IPS-18a (cell line): Measurements from ENCODE around the gene RP2.

ENCODE experiments used
- H3K27ac ChIP-seq: one replicate; pipeline ENCODE4 v1.5.1; 2013; ENCODE audit warnings: low read length
- H3K27me3 ChIP-seq: one replicate; pipeline ENCODE4 v1.6.1; 2013; ENCODE audit warnings: mild to moderate bottlenecking, low read length; ENCODE audit not compliant: control insufficient read depth, insufficient read depth
- H3K36me3 ChIP-seq: one replicate; pipeline ENCODE4 v1.6.1; 2013; ENCODE audit warnings: low read depth, low read length; ENCODE audit not compliant: control insufficient read depth
- H3K4me1 ChIP-seq: one replicate; pipeline ENCODE4 v1.6.1; 2013; ENCODE audit warnings: low read depth, low read length; ENCODE audit not compliant: control insufficient read depth
- H3K4me3 ChIP-seq: one replicate; pipeline ENCODE4 v1.5.1; 2013; ENCODE audit warnings: low read length
- H3K9ac ChIP-seq: one replicate; pipeline ENCODE4 v1.6.1; 2013; ENCODE audit warnings: mild to moderate bottlenecking, low read length, moderate library complexity
- H3K9me3 ChIP-seq: one replicate; pipeline ENCODE4 v1.6.1; 2013; ENCODE audit warnings: low read depth, low read length; ENCODE audit not compliant: control insufficient read depth

Gene RP2

DNA sequence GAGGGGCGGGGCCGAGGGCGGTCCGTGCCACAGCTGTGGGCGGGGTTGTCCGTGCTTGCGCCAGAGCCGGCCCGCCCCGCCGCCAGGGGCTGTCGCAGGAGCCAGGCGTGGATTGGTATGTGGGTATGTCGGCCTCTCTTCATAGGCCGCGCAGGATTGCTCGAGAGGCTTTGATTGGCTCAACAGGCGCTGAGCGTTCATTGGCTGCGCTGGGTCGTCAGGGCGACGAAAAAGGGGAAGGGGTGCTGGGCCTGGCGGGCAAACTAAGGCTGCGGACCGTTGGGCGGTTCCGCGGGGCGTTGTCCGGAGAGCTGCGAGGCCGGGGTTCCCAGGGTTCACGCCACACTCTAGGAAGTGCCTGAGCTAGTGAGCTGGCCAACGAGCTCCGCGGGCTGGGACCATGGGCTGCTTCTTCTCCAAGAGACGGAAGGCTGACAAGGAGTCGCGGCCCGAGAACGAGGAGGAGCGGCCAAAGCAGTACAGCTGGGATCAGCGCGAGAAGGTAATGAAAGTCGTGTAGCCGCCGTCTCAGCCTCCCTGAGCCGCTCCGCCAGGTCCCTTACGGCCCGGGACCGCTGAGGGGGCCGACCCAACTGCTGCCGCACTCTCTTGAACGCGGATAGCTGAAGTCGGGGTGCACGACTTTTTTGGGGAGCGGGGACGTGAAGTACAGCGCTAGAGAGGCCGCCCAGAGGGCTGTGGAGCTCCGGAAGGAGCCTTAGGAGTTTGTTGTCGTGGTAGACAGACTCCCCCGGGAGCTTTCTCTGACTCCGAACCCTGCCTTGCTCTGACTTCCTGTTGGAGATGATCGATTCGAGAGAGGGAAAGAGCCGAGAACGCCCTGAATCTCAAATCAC is at the start of gene RP2:
Gene RP2, plus strand, starts transcription at position 343 of the 857 bp plus-strand sequence. Its CDS starts 58 bp downstream, at position 401.
- peaks cover 6% of the 10 kb centered on the region for H3K4me1 ChIP-seq
- H3K36me3 ChIP-seq: no peaks in the 10 kb centered on the region
- H3K27me3 ChIP-seq: no peaks in the 10 kb centered on the region
- peak within 1 kb of the TSS; percentile 81 for H3K4me3 ChIP-seq
- peak within 1 kb of the TSS; percentile 58 for H3K9ac ChIP-seq
- H3K9me3 ChIP-seq: no peaks in the 10 kb centered on the region
- no peak within 1 kb of the TSS for H3K27ac ChIP-seq

DNA sequence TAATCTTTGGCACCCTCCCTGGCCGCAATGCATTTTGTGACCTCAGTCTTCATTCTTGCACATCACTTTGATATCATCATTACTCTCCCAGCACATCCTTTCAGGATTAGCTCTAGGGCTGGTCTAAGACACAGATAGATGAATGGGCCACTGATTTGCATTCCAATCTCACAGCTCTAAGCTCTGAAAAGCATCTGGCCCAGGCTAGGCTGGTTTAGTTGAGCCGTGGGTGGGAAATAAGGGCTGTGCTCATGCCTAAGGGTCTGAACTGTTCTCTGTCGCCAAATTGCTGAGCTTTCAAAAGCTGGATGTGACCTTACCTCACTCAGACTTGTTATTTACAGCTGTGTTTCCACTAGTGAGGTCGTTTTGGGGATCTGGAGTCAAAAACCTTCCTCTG is 47.9 kb upstream of the RP2 start:
- H3K9ac ChIP-seq: no peak overlapping the region
- no peak overlapping the region for H3K27ac ChIP-seq

DNA sequence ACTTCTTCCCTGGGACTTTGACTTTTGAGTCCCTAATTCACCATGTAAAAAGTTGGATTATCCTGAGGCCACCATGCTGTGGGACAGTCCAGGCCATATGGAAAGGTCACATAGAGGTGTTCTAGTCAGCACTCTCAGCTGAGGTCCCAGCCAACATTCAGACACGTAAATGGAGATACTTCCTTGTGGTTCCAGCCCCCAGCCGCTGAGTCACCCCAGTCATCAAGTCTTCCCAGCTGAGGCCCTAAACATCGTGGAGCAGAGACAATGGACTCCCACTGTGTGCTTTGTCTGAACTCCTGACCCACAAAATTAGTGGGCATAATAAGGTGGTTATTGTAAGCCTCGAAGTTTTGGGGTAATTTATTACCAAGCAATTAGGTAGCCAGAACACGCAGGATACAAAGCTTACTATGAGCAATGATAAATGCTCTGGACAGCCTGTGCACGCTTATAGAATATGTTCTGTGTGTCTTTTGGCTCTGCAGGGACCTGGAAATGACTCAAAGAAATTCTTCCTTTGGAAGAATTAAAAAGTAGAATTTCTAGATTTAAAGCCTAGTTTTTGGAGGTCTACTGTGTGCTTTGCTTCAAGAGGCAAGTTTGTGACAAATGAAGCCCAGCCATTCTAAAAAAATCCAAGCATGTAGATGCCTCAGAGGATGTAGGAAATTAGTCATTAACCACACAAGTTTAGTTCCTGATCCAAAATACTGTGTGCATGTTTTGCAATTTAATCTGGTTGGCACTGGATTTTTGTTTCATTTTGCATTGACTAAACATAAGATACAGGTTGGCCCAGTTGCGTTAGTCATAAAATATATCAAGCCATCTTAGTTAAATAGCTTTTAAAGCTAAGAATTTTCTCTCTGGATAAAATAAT is 44.7 kb upstream of the RP2 start:
- Histone ChIP-seq H3K27ac (no peak overlapping the region), H3K9ac (no peak overlapping the region), H3K9me3 (peaks cover 6% of the 10 kb centered on the region), H3K4me3 (no peak overlapping the region), H3K4me1 (peaks cover 6% of the 10 kb centered on the region), H3K36me3 (no peaks in the 10 kb centered on the region), H3K27me3 (no peaks in the 10 kb centered on the region)

More for the DNA sequence above, 47.9 kb upstream of the RP2 start:
- Histone ChIP-seq H3K27me3 (no peaks in the 10 kb centered on the region), H3K36me3 (no peaks in the 10 kb centered on the region), H3K9me3 (peaks cover 14% of the 10 kb centered on the region), H3K4me3 (no peak overlapping the region), H3K4me1 (peaks cover 6% of the 10 kb centered on the region)

DNA sequence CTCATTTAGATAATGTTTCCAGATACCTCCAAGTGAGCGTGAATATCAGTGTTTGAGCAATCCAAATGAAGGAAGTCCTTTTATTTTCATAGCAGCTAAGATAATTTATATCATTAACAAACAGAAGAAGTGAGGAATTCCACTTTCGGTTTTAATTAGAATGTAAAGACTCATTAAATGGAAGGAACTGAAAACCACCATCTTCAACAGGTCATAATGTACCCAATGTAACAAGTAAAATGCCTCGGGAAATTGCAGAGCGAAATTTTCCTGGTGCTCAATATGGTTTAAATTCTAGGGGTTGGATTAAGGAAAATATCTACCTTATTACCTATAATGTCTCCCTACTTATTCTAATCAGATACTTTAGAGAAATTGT is 44.0 kb upstream of the RP2 start:
- Histone ChIP-seq H3K27ac (no peak overlapping the region), H3K4me1 (peaks cover 6% of the 10 kb centered on the region), H3K4me3 (no peak overlapping the region), H3K9ac (no peak overlapping the region), H3K27me3 (no peaks in the 10 kb centered on the region), H3K9me3 (peaks cover 6% of the 10 kb centered on the region), H3K36me3 (no peaks in the 10 kb centered on the region)

DNA sequence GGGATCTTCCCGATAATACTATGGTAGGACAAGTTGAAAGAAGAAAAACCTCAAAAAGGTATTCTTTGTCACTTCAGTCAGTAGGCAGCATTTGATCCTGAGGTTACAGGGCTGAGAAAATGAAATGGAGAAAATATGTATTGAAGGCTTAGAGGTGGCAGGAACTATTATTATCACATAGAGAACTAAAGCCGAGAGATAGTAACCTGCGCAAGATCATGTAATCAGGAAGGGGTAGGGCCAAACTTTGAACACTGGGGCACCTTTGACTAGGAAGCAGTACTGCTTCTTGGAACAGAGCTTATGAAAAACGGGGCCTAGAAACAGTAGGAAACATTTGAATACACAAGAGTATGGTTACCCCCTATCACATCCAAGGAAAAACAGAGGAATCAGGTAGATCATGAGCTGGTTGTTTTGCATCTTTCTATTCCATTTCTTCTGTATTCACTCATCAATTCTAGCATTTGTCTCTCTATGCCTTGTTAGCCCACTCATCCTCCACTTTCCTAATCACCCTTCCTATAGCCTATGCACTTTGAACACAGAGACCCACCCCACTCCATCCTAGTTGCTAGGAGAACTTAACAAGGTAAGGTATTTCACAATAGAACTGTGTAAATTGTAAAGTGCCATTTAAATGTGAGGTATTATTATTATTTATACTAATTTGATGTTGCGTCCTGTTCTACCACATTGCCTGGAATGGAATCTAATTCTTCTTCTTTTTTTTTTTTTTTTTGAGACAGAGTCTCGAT is 43.3 kb upstream of the RP2 start:
- Histone ChIP-seq H3K9ac (no peak overlapping the region), H3K9me3 (peaks cover 4% of the 10 kb centered on the region), H3K36me3 (no peaks in the 10 kb centered on the region), H3K27me3 (no peaks in the 10 kb centered on the region), H3K27ac (no peak overlapping the region), H3K4me1 (peaks cover 6% of the 10 kb centered on the region), H3K4me3 (no peak overlapping the region)

DNA sequence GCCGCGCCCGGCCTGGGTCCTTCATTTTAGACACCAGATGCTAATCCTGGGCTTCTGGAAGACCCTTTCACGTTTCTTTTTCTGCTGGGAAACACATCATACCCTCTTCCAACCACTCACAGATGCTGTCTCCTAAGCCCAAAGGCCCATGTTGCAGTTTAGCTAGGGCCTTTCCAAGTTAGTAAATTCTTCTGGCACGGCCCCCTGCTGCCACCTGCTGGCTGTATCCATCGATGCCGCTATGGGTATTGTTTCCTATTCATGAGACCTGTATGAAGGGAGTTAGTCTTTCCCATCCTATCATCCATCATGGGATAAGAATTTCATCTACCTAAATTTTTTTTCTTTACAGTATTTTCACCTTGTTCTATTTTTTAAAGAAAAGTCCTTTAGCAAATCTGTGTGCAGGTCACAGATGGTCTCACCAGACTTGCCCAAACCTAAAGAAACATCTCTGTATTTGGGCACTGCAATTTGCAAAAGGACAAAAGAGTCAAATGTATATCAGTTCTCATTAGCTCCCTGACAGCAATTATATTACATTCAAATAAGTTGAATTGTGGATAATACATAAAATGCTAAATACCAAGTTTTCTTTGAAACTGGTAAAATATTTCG is 40.2 kb upstream of the RP2 start:
- Histone ChIP-seq H3K9me3 (peaks cover 4% of the 10 kb centered on the region), H3K9ac (no peak overlapping the region), H3K27ac (no peak overlapping the region), H3K4me1 (no peaks in the 10 kb centered on the region), H3K4me3 (no peak overlapping the region), H3K36me3 (no peaks in the 10 kb centered on the region), H3K27me3 (no peaks in the 10 kb centered on the region)

DNA sequence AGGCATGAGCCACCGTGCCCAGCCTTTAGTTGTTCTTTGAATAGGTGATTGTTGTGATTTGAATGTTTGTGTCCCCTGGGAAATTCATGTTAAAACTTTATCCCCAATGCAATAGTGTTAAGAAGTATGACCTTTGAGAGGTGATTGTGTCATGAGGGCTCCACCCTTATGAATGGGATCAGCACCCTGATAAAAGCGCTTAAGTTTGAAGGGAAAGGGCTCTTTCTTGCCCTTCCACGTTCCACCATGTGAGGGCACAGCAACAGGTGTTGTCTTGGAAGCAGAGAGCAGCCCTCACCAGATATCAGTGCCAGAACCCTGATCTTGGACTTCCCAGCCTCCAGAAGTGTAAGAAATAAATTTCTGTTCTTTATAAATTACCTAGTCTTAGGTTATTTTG is 33.7 kb upstream of the RP2 start:
- Histone ChIP-seq H3K4me1 (no peaks in the 10 kb centered on the region), H3K9me3 (peaks cover 4% of the 10 kb centered on the region), H3K4me3 (no peak overlapping the region), H3K27me3 (no peaks in the 10 kb centered on the region), H3K27ac (no peak overlapping the region), H3K36me3 (no peaks in the 10 kb centered on the region), H3K9ac (no peak overlapping the region)

DNA sequence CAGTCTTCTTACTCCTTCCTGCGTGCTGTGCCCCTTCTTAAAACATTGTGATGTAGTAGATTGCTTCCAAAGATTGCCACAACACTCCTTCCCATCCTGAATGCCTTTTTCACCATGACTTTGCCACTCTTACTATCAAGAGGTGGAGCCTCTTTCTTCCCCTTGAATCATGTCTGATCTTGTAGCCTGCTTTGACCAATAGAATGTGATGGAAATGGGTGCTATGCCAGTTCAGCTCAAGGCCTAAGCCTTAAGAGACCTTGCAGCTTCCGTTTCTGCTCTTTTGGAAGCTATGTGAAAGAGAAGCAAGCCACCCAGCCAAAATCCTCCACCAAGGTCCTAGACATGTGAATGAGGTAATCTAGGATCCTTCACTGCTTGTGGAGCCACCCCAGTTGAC is 31.6 kb upstream of the RP2 start:
- H3K9me3 ChIP-seq: no peaks in the 10 kb centered on the region
- no peak overlapping the region for H3K4me3 ChIP-seq
- no peak overlapping the region for H3K27ac ChIP-seq
- no peak overlapping the region for H3K9ac ChIP-seq
- H3K27me3 ChIP-seq: no peaks in the 10 kb centered on the region
- H3K4me1 ChIP-seq: no peaks in the 10 kb centered on the region
- no peaks in the 10 kb centered on the region for H3K36me3 ChIP-seq

DNA sequence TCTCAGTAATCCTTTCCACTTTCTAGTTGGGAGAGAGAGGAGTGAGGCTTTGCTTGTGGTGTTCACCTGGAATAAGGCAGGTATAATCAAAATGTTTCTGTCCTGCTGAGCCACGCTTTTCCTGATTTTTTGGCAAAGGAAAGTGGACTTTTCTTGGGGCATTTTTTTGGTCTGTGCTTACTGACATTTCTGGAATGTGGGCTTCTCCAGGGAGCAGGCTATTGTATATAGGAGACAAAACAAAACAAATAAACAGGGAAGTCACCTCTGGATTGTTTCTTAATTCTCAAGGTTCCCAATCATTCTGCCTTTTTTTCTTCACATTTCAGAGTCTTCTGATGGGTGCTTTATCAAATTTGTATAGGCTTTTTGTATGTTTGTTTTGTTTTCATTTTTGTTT is 25.7 kb upstream of the RP2 start:
- Histone ChIP-seq H3K36me3 (no peaks in the 10 kb centered on the region), H3K27me3 (no peaks in the 10 kb centered on the region), H3K9me3 (peaks cover 8% of the 10 kb centered on the region), H3K4me3 (no peak overlapping the region), H3K27ac (no peak overlapping the region), H3K9ac (no peak overlapping the region), H3K4me1 (no peaks in the 10 kb centered on the region)

DNA sequence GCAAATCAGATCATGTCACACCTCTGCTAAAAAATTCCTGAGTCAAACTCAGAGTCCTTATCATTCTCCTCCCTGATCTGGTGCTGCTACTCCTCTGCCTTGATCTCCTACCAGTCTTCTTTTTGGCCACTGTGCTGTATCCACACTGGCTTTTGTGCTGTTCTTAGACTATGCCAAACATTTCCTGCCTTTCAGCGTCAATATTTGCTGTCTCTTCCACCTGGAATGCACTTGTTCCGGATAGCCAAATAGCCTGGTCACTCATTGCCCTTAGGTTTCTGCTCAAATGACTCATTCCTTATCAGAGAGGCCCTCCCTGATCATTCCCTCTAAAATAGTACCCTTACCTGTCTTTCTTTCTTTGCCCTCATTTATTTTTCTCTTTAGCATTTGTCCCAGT is 24.4 kb upstream of the RP2 start:
- Histone ChIP-seq H3K27me3 (no peaks in the 10 kb centered on the region), H3K9ac (no peak overlapping the region), H3K36me3 (no peaks in the 10 kb centered on the region), H3K4me3 (no peak overlapping the region), H3K4me1 (no peaks in the 10 kb centered on the region), H3K9me3 (peaks cover 8% of the 10 kb centered on the region), H3K27ac (no peak overlapping the region)

DNA sequence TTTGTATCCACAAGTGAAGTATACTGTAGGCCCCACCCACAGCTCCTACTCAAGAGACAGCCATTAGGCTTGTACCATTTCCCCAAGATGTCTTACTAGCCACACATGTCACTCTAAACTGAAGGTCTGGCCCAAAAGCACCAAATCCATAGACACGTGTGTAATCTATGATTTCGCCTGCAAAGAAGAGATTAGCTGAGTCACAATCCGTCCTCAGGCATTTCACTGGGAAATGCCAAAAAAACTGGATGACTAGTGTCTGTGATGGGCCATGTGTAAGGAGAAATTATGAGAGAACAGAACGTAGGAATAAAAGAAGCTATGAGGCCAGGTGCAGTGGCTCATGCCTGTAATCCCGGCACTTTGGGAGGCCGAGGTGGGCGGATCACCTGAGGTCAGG is 21.9 kb upstream of the RP2 start:
- Histone ChIP-seq H3K4me1 (no peaks in the 10 kb centered on the region), H3K36me3 (no peaks in the 10 kb centered on the region), H3K4me3 (no peak overlapping the region), H3K27ac (no peak overlapping the region), H3K9ac (no peak overlapping the region), H3K27me3 (no peaks in the 10 kb centered on the region), H3K9me3 (peaks cover 8% of the 10 kb centered on the region)
